ENCODE measurements around the gene AKIRIN2.
A peak's percentile ranks its signal among the peaks of the same experiment; 100 is the strongest.

Gene AKIRIN2

DNA sequence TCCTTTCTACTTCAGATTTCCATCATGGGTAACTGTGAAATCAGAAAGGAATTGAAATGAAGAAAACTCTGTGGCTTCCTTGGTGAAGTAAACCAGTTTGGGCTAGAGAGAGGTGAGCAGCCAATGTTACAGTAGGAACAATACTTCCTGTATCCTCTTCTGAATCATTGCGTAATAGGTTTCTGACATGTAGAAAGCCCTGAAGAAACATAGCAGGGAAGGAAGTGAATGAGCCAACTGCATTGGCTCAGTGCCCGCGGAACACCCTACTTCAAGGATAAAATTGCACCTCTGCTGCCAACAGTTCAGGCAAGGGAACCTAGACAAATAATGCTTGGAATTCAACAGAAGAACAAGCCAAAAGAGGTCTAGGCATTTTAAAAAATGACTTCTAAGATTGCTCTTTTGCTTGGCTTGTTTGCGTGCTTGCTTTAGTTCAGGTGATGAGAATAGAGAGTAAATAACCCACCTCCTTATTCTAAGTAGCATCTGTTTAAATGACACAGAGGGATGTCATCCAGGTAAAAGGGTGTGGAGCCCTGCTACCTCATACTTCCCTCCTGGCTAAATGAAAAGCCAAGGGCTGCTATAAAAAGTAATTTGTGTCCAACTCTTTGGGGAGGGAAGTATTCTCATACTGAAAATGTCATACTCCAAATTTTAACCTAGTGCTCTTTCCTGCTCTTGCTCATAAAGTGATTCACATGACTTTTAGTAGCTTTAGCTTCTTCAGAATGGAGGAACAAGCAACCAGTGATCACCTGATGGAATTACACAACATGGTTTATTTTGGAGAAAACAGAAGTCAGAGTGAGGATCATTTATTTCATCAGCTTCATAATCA, 30.0 kb upstream of the AKIRIN2 start:
- no peaks in the 10 kb centered on the region for H3K36me3 ChIP-seq (ENCODE audit: control insufficient read depth, insufficient read depth, low read length)
- peak in 2 of 3 donors; percentile 22 to 27 for DNase-seq
- H3K4me3 ChIP-seq (ENCODE audit: insufficient read depth, low read depth, low read length, poor library complexity, severe bottlenecking) = no peak overlapping the region
- peaks cover 9% of the 10 kb centered on the region for H3K4me1 ChIP-seq (ENCODE audit: control insufficient read depth, insufficient read depth, low read length, poor library complexity, severe bottlenecking)
- no peaks in the 10 kb centered on the region for H3K9me3 ChIP-seq (ENCODE audit: control insufficient read depth, low read length)
- no peak overlapping the region for H3K27ac ChIP-seq (ENCODE audit: insufficient read depth, low read length, poor library complexity, severe bottlenecking)
- no peaks in the 10 kb centered on the region for H3K27me3 ChIP-seq (replicated peaks; ENCODE audit: control insufficient read depth, insufficient read depth, low read length, poor library complexity, severe bottlenecking)

- no peak overlapping the region for H3K27ac ChIP-seq (ENCODE audit: insufficient read depth, low read length, poor library complexity, severe bottlenecking)
These were observed 29.0 kb upstream of the AKIRIN2 start for GRCh38 chr6:87731080-87731479.

DNA sequence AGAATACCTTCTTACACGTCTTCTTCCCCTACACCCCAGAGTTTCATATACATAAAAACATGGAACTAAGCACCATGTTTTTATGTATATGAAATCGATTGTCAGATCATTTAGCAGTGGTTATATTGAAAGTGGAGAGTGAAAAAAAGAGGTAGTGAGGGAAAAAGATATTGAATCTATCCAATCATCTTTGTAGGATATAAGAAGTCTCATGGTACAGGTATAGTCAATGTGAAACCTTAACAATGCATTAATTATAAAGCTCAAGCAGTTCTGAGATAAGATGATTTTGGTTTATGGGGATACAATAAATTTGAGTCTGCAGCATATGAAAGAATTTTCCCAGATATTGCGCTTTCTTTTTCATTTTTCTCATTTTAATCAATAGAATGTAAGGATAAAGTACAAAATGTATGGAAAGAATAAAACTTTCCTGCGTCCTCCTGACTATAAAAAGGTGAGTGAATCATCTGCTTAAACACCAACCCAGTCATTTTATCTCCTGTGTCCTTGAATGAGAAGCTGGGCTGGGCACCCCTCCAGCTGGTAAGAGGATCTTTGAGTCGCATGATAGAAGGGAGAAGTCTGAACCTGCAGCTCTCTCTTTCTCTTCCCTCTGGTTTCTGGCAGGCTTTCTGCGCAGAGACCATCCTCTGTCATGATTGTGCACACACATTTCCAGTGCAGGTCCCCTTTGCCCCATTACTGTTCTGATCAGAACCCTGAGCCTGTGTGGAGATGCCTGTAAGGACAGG, 28.1 kb upstream of the AKIRIN2 start:
- H3K4me3 ChIP-seq (ENCODE audit: insufficient read depth, low read depth, low read length, poor library complexity, severe bottlenecking) = no peak overlapping the region
- no peaks in the 10 kb centered on the region for H3K27me3 ChIP-seq (replicated peaks; ENCODE audit: control insufficient read depth, insufficient read depth, low read length, poor library complexity, severe bottlenecking)
- H3K36me3 ChIP-seq (ENCODE audit: control insufficient read depth, insufficient read depth, low read length) = no peaks in the 10 kb centered on the region
- H3K4me1 ChIP-seq (ENCODE audit: control insufficient read depth, insufficient read depth, low read length, poor library complexity, severe bottlenecking) = peaks cover 9% of the 10 kb centered on the region
- H3K9me3 ChIP-seq (ENCODE audit: control insufficient read depth, low read length) = no peaks in the 10 kb centered on the region
- no peak for DNase-seq
- no peak overlapping the region for H3K27ac ChIP-seq (ENCODE audit: insufficient read depth, low read length, poor library complexity, severe bottlenecking)

More at GRCh38 chr6:87731080-87731479, 29.0 kb upstream of the AKIRIN2 start:
- H3K27me3 ChIP-seq (replicated peaks; ENCODE audit: control insufficient read depth, insufficient read depth, low read length, poor library complexity, severe bottlenecking) = no peaks in the 10 kb centered on the region
- no peaks in the 10 kb centered on the region for H3K9me3 ChIP-seq (ENCODE audit: control insufficient read depth, low read length)
- peaks cover 9% of the 10 kb centered on the region for H3K4me1 ChIP-seq (ENCODE audit: control insufficient read depth, insufficient read depth, low read length, poor library complexity, severe bottlenecking)
- H3K36me3 ChIP-seq (ENCODE audit: control insufficient read depth, insufficient read depth, low read length) = no peaks in the 10 kb centered on the region
- no peak for DNase-seq
- H3K4me3 ChIP-seq (ENCODE audit: insufficient read depth, low read depth, low read length, poor library complexity, severe bottlenecking) = no peak overlapping the region

GRCh38 chr6:87728706-87729105, 26.7 kb upstream of the AKIRIN2 start:
- no peak for DNase-seq
- Histone ChIP-seq H3K4me3 (ENCODE audit: insufficient read depth, low read depth, low read length, poor library complexity, severe bottlenecking) (no peak overlapping the region), H3K9me3 (ENCODE audit: control insufficient read depth, low read length) (no peaks in the 10 kb centered on the region), H3K27me3 (replicated peaks; ENCODE audit: control insufficient read depth, insufficient read depth, low read length, poor library complexity, severe bottlenecking) (no peaks in the 10 kb centered on the region), H3K27ac (ENCODE audit: insufficient read depth, low read length, poor library complexity, severe bottlenecking) (no peak overlapping the region), H3K36me3 (ENCODE audit: control insufficient read depth, insufficient read depth, low read length) (no peaks in the 10 kb centered on the region), H3K4me1 (ENCODE audit: control insufficient read depth, insufficient read depth, low read length, poor library complexity, severe bottlenecking) (peaks cover 9% of the 10 kb centered on the region)

GRCh38 chr6:87724983-87725811, 23.2 kb upstream of the AKIRIN2 start:
- Histone ChIP-seq H3K9me3 (ENCODE audit: control insufficient read depth, low read length) (no peaks in the 10 kb centered on the region), H3K4me1 (ENCODE audit: control insufficient read depth, insufficient read depth, low read length, poor library complexity, severe bottlenecking) (no peaks in the 10 kb centered on the region), H3K27ac (ENCODE audit: insufficient read depth, low read length, poor library complexity, severe bottlenecking) (no peak overlapping the region), H3K4me3 (ENCODE audit: insufficient read depth, low read depth, low read length, poor library complexity, severe bottlenecking) (no peak overlapping the region), H3K27me3 (replicated peaks; ENCODE audit: control insufficient read depth, insufficient read depth, low read length, poor library complexity, severe bottlenecking) (no peaks in the 10 kb centered on the region), H3K36me3 (ENCODE audit: control insufficient read depth, insufficient read depth, low read length) (no peaks in the 10 kb centered on the region)
- DNase-seq = no peak

DNA sequence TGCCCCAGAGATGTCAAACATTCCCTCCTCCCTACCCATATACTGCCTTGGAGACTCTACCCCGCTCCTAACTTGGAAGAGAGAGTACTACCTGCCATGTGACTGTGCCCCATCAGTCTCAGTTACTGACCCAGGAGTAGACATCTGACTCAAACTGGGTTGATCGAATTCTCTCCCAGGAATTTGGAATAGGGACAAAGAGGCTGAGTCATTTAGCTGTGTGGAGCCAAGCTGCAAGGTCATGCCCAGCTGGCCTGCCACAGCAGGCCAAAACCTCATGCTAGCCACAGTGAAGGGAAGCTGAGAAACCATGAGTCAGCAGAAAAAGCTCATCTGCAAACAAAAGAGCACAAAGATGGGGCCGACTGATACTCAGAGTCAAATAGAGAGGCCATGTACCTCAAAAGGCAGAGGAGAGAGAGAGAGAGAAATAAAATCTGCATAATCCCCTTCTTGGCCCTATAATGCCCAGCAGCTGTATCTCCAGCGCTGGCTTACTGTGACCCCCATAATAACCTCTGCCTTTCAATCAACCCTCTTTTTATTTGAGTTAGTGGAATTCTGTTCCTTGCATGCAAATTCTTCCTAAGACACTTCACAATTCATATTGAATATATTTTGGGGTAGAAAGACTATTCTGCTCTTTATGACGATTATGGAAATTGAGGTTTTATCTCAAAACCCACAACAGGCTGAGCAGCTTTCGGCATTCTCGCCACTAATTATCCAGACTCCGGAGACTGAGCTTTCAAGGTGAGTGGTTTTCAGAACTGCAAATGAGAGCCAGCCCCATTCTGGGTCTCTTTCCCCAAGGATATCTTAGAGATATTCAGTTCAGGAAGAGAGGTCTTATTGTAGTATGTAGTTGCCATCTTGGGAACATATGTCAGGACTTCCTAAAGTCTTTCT, 21.4 kb upstream of the AKIRIN2 start:
- H3K4me3 ChIP-seq (ENCODE audit: insufficient read depth, low read depth, low read length, poor library complexity, severe bottlenecking) = no peak overlapping the region
- H3K27ac ChIP-seq (ENCODE audit: insufficient read depth, low read length, poor library complexity, severe bottlenecking) = no peak overlapping the region
- H3K36me3 ChIP-seq (ENCODE audit: control insufficient read depth, insufficient read depth, low read length) = no peaks in the 10 kb centered on the region
- H3K4me1 ChIP-seq (ENCODE audit: control insufficient read depth, insufficient read depth, low read length, poor library complexity, severe bottlenecking) = no peaks in the 10 kb centered on the region
- no peak for DNase-seq
- H3K27me3 ChIP-seq (replicated peaks; ENCODE audit: control insufficient read depth, insufficient read depth, low read length, poor library complexity, severe bottlenecking) = no peaks in the 10 kb centered on the region
- no peaks in the 10 kb centered on the region for H3K9me3 ChIP-seq (ENCODE audit: control insufficient read depth, low read length)

DNA sequence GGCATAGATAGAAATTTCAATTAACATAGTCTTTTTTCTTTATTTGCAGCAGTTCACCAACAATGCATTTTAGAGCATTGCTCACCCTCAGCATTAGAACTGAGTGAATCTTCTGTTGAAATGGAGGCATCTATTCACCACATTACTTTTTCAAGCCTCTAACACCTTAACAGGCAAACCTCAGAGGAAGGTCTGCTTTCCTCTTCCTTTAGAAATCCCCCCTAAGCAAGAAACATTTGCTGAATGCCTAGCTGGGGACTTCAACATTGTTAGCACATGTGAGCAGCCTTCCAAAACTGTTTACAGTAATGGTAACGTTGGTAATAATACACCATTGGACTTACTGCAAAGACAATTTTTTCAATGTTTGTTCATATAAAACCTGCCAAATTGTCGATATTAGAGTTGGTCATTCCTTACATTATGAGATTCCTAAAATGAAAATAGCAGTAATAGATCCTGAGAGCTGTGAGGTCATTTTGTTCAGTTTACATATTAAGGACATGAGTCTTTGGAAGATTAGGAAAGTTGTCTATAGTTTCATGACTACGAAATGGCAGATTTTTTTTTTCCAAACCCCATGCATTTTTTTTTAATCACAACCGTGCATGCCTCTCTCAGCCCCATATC, 20.6 kb upstream of the AKIRIN2 start:
- H3K4me1 ChIP-seq (ENCODE audit: control insufficient read depth, insufficient read depth, low read length, poor library complexity, severe bottlenecking) = no peaks in the 10 kb centered on the region
- H3K27ac ChIP-seq (ENCODE audit: insufficient read depth, low read length, poor library complexity, severe bottlenecking) = no peak overlapping the region

DNA sequence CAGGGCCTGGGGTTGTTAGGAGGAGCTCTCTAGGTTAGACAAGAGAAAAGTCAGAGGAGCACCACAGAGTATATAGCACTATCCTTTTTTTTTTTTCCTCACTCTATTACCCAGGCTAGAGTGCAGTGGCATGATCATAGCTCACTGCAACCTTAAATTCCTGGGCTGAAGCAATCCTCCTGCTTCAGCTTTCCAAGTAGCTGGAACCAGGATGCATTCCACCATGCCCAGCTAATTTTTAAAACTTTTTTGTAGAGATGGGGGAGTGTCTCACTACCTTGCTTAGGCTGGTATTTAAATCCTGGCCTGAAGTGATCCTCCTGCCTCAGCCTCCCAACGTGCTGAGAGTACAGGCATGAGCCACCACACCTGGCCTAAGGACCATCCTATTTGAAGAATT, 19.3 kb upstream of the AKIRIN2 start:
- Histone ChIP-seq H3K36me3 (ENCODE audit: control insufficient read depth, insufficient read depth, low read length) (no peaks in the 10 kb centered on the region), H3K4me3 (ENCODE audit: insufficient read depth, low read depth, low read length, poor library complexity, severe bottlenecking) (no peak overlapping the region), H3K4me1 (ENCODE audit: control insufficient read depth, insufficient read depth, low read length, poor library complexity, severe bottlenecking) (no peaks in the 10 kb centered on the region), H3K27me3 (replicated peaks; ENCODE audit: control insufficient read depth, insufficient read depth, low read length, poor library complexity, severe bottlenecking) (no peaks in the 10 kb centered on the region), H3K27ac (ENCODE audit: insufficient read depth, low read length, poor library complexity, severe bottlenecking) (no peak overlapping the region), H3K9me3 (ENCODE audit: control insufficient read depth, low read length) (no peaks in the 10 kb centered on the region)
- no peak for DNase-seq

More for the DNA sequence above, 20.6 kb upstream of the AKIRIN2 start:
- no peaks in the 10 kb centered on the region for H3K27me3 ChIP-seq (replicated peaks; ENCODE audit: control insufficient read depth, insufficient read depth, low read length, poor library complexity, severe bottlenecking)
- no peak overlapping the region for H3K4me3 ChIP-seq (ENCODE audit: insufficient read depth, low read depth, low read length, poor library complexity, severe bottlenecking)
- no peak for DNase-seq
- H3K9me3 ChIP-seq (ENCODE audit: control insufficient read depth, low read length) = no peaks in the 10 kb centered on the region
- no peaks in the 10 kb centered on the region for H3K36me3 ChIP-seq (ENCODE audit: control insufficient read depth, insufficient read depth, low read length)
